ENCODE data around the gene CHGA.

CHGA gene

DNA sequence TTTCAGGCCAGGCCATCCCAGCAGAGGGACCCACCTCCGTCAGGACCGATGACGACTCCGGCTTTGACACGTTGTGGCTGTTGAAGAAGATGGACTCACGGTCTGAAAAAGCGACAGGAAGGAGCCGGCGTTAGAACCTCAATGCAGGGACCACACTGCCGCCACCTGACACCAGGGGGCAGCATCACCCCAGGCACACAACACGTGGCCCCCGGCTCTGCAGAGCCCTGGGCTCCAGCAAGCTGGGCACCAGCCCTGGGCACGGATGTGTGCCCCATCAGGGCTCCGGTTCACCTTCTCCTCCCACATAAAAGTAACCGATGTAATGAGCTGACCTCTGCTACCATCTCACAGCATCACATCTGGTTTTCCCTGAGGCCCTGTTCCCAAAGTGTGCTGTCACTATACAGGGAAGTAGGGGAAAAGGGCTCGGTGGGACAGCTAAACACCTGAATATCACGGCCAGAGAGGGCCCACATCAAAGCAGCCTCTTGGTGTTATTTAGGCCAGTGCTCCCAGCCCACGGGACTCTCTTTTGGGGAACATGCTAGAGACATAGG, 29.0 kb downstream of the CHGA start:
- intact Hi-C loops (cut with DNase I), result loop anchor here (2.0 to 10.0 kb wide), 3 partner anchors 53 to 187 kb away; no protein-coding TSS in a partner anchor
- DNase-seq, result peak; percentile 70 to 97 (median 90)

GRCh38 chr14:92952481-92953298, 29.7 kb downstream of the CHGA start:
- intact Hi-C loops (cut with DNase I), result loop anchor here (2.0 to 10.0 kb wide), 3 partner anchors 52 to 186 kb away; no protein-coding TSS in a partner anchor

DNA sequence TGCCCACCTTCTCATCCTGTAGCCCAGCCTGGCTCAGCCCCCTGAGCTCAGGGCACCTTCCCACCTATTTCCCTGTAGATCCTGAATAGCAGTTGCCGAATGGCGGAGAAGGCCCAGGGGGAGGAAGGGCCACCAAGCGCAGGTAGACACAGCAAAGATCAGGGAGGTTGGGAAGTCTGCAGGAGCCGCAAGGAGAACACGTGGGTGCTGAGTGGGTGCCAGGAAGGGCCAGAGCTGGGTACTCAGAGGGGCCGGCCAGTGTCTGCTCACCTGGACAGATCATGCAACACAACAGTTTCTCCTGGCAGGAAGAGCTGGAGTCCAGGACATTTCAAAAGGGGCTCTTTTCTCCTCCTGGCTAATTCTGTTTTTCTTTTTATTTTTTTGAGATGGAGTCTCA, 30.6 kb downstream of the CHGA start:
- DNase-seq, result no peak
- intact Hi-C loops (cut with DNase I), result loop anchor here (2.0 to 10.0 kb wide), 3 partner anchors 51 to 185 kb away; no protein-coding TSS in a partner anchor

More at GRCh38 chr14:92952481-92953298, 29.7 kb downstream of the CHGA start:
- DNase-seq, result peak in 34 of 42 donors; percentile 22 to 79 (median 50)

- DNase-seq, result no peak
- intact Hi-C loops (cut with DNase I), result loop anchor here (5.0 to 10.0 kb wide), 3 partner anchors 50 to 157 kb away; no protein-coding TSS in a partner anchor
Observed at GRCh38 chr14:92954933-92955332, 32.0 kb downstream of the CHGA start.

GRCh38 chr14:92955381-92955780, 32.4 kb downstream of the CHGA start:
- intact Hi-C loops (cut with DNase I), result loop anchor here (5.0 to 10.0 kb wide), 2 partner anchors 49 to 82 kb away; no protein-coding TSS in a partner anchor
- DNase-seq, result peak in 2 of 42 donors; percentile 31 to 34

DNA sequence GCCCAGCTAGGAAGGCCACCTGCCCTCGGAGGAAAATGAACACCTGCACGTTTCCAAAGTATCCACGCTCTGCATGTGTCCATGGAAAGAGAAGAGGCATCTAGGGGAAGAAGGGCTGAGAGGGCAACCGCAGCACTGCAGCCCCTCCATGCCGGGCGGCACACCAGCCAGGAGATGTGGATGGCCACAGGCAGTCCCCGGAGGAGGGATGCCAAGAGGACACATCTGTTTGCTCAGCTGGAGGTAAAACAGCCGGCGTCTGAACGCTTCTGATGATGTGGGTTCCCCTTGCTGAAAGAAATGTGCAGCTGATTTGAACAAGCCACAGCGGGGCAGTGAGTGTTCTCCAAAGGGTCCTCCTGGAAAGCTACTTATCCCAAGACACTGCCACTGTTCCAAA, 34.0 kb downstream of the CHGA start:
- intact Hi-C loops (cut with DNase I), result loop anchor here (5.0 to 10.0 kb wide), 2 partner anchors 48 to 80 kb away; no protein-coding TSS in a partner anchor
- peak in 1 of 42 donors; percentile 41 for DNase-seq

GRCh38 chr14:92958373-92959188, 35.6 kb downstream of the CHGA start:
- DNase-seq, result peak in 41 of 42 donors; percentile 64 to 94 (median 83)
- intact Hi-C loops (cut with DNase I), result loop anchor here (5.0 to 10.0 kb wide), 2 partner anchors 46 to 79 kb away; no protein-coding TSS in a partner anchor

GRCh38 chr14:92959189-92959531, 36.2 kb downstream of the CHGA start:
- DNase-seq, result peak; percentile 47 to 90 (median 76)
- intact Hi-C loops (cut with DNase I), result loop anchor here (5.0 to 10.0 kb wide), 2 partner anchors 46 to 78 kb away; no protein-coding TSS in a partner anchor

DNA sequence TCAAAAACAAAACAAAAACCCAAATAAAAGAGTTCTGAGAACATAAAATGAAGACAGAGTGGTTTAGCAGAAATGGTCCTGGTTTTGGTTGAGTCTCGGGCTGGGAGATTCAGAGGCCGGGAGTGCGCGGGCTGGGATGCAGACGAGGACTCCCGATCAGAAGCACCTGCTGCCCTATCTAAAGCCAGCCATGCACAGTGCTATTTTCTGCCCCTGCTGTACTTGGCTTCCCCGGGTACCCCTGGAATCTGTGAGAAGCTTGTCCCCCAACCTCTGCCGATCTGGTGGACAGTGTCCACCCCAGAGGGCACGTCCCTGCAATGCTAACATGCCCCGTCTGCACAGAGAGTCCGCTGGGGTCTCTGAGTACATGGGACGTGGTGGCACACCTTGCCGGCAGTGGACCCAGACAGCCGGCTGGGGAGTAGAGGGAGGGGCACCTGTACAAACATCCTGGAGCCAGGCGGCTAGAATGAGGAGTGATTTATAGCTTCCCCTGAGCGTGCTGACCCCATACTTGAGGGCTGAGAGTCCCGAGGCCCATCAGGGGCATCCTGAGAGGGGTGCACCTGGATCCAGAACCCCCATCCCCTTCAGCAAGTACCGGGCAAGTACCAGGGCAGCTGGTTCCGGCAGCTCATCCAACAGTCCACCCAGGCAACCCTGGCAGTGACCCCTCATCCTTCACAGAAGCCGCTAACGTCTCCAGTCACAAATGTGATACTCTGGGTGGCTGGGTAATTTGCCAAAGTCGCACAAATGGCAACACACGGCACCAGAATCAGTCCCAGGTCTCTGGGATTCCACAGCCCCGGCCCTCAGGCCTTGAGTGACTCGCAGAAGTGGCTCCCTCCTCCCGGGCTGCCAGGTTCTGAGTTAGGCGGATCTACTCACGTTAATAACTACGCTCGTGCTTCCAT, 37.1 kb downstream of the CHGA start:
- intact Hi-C loops (cut with DNase I), result loop anchor here (5.0 to 10.0 kb wide), 2 partner anchors 45 to 77 kb away; no protein-coding TSS in a partner anchor
- DNase-seq, result no peak

DNA sequence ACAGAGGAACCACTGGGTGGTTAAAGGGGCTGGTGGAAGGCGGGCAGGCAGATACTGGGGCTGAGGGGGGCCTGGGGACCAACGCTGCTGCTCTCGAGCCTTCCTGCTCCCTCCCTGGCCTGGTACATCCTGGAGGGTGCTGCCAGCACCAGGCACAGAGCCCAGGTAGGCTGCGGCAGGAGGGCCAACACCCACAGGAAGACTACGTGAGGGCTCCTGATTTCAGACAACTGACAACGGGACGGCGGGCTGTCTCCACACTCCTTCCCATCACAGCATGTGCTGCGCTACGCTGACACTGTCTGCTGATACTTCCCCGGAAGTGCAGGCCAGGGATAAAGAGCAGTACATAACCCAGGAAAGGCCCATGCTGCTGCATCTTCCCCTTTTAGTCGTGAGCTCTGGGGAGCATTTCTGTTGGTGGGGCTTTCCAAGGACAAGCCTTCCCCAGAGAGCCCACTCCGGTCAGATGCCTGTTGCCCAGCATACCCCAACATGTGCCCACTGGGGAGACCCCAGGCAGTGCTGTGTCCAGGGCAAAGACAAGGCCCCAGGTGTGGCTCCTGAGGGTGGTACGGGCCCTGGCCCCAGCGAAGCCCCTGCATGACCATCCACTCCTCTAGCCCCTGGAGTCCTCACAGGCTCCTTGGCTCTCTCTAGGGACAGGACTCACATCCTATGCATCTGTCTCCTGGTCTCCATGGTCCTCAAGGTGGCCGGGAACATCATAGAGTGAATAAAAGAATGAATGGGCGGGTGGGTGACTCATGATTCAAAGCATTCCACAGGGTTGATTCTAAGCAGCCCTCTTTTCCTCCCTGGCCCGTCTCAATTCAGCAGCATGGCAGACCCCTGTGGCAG, 38.0 kb downstream of the CHGA start:
- intact Hi-C loops (cut with DNase I), result no loop called here
- no peak for DNase-seq

- DNase-seq, result no peak
- intact Hi-C loops (cut with DNase I), result no loop called here
Observed at GRCh38 chr14:92961567-92961855, 38.6 kb downstream of the CHGA start.

GRCh38 chr14:92962031-92962830, 39.3 kb downstream of the CHGA start:
- intact Hi-C loops (cut with DNase I), result no loop called here
- DNase-seq, result no peak

GRCh38 chr14:92962831-92963095, 39.8 kb downstream of the CHGA start:
- intact Hi-C loops (cut with DNase I), result no loop called here
- DNase-seq, result no peak

DNA sequence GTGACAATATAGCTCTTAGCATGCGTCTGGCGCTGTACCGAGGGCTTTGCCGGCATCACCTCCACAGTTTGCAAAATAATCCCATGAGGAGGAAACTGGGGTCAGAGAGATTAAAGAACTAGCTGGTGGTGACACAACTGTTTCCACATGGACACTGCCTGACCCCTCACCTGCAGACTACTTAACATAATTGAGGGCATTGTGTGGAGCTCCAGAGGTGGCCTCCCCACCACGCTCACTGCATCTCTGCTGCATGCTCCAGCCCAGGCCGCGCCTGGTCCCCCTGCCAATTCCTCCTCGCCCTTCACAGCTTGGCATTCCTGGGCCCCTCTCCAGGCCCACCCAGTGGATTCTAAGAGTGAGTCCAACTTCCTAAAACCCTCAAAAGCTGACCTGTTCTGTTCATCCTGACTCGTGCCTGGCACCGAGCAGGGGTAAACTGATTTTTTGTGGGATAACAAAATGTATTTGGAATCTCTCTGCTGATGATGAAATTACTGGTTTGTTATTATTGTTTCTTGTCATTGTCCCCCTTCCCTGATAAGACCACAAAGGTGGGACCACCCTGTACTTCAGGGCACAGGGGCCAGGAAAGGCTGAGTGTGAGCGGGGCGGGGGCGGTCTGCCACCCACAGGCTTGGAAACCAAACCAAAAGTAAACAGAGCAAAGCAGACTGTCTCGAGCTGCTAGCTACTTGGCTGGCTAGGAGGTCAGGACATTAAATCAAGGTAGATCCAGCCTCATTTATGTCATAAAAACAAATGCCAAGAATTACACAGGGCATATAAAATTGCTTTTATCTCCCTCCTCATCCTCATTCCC, 40.6 kb downstream of the CHGA start:
- DNase-seq, result no peak
- intact Hi-C loops (cut with DNase I), result no loop called here

- intact Hi-C loops (cut with DNase I), result no loop called here
- DNase-seq, result no peak
Observed at GRCh38 chr14:92964124-92965109, 41.5 kb downstream of the CHGA start.
